ENCODE results near the gene EMC9. TPM values are rescaled to one million over a fixed set of nuclear protein-coding genes. Genes with fewer than 3 reads are reported as not detected.

Gene EMC9
- total RNA-seq, 1 donor from 2014 or later: 10.5 TPM

DNA sequence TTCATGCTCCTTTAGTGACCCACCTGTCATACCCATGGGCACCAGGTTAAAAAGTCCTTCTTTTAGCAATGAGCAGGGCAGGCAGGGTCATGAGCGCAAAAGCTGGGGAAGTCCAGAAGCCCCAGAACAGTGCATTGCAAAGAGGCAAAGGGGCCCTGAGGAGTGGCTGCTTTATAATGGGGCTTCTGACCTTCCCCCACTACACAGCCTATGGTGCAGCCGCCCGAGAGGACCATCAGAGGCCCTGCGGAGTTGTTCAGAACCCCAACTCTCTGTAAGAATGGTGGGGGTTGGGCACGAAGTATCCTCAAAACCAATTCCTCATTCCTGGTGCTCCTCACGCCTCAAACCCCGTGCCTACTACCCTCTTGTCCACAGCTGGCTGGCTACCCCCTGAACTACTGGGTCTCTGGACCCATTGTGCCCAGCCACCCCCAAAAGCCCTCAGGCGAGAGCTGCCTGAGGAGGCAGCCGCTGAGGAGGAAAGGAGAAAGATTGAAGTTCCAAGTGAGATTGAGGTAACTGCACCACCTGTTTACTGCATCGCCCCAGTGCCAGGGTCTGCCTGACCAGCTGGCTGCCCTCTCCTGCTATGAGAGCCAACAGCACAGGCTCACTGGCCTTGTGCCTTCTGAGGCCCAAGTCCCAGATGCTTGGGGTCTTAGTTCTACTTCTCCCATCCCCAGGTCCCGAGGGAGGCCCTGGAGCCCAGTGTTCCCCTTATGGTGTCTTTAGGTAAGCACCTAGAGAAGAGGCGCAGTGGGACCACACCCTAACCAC lies 37.2 kb upstream of the EMC9 start:
- Histone ChIP-seq H3K27me3 (no peaks in the 10 kb centered on the region), H3K4me1 (no peaks in the 10 kb centered on the region), H3K4me3 (no peak overlapping the region), H3K36me3 (peaks cover 85% of the 10 kb centered on the region), H3K9me3 (no peaks in the 10 kb centered on the region), H3K27ac (no peak overlapping the region)
- ATAC-seq (no peak), DNase-seq (no peak)
- intact Hi-C loops (cut with DNase I): no loop called here
- TF ChIP-seq, protein P1, sequence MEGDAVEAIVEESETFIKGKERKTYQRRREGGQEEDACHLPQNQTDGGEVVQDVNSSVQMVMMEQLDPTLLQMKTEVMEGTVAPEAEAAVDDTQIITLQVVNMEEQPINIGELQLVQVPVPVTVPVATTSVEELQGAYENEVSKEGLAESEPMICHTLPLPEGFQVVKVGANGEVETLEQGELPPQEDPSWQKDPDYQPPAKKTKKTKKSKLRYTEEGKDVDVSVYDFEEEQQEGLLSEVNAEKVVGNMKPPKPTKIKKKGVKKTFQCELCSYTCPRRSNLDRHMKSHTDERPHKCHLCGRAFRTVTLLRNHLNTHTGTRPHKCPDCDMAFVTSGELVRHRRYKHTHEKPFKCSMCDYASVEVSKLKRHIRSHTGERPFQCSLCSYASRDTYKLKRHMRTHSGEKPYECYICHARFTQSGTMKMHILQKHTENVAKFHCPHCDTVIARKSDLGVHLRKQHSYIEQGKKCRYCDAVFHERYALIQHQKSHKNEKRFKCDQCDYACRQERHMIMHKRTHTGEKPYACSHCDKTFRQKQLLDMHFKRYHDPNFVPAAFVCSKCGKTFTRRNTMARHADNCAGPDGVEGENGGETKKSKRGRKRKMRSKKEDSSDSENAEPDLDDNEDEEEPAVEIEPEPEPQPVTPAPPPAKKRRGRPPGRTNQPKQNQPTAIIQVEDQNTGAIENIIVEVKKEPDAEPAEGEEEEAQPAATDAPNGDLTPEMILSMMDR (IDR thresholded peaks at IDR 0.05): no peak

DNA sequence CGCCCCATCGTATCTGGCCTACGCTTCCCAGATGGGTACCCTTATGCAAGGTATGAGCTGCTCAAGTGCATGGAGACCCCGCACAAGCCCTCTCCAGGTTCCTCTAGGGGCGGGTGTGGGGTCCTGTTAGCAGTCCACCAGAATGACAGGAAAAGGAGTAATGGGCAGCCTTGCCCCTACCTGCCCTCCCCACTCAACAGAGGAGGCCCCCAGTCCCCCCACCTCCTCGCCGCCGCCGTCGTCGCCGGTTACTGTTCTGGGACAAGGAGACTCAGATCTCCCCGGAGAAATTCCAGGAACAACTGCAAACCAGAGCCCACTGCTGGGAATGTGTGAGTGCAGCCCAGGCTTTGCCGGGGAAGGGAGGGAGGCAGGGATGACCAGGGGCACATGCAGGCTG lies 36.5 kb upstream of the EMC9 start:
- ATAC-seq (no peak), DNase-seq (no peak)
- intact Hi-C loops (cut with DNase I): no loop called here
- no peaks in the 10 kb centered on the region for H3K9me3 ChIP-seq
- peaks cover 84% of the 10 kb centered on the region for H3K36me3 ChIP-seq
- H3K27me3 ChIP-seq: no peaks in the 10 kb centered on the region
- no peaks in the 10 kb centered on the region for H3K4me1 ChIP-seq
- H3K27ac ChIP-seq: no peak overlapping the region
- TF ChIP-seq, protein P1 (IDR thresholded peaks at IDR 0.05): no peak
- no peak overlapping the region for H3K4me3 ChIP-seq

DNA sequence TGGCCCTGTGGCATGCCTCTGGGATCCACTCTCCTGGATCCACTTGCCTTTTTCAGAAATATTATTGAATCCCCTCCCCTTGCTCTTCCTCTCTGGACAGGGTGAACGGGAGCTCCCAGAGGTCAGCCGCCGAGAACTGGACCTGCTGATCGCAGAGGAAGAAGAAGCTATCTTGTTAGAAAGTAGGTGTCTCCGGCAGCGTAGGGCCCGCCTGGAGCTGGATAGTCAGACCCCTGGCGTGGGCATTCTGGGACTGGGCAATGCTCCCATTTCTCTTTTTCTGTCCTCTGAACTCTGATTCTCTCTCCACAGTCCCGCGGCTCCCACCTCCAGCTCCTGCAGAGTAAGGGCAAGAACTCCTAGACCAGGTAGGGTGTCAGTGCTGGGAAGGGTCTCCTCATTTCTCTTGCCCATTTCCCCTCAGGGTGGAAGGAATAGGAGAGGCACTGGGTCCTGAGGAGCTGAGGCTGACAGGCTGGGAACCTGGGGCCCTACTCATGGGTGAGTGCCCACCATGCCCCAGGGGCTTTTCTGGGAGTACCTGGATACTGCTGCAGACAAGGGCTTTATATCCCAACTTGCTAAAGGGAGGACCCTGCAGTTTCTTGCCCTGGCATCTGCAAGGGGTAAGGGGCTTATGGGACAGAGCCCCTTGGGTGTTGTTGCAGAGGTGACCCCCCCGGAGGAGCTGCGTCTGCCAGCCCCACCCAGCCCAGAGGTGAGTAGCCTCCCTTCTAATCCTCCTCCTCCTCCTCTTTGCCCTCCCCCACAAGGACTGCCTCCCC lies 35.8 kb upstream of the EMC9 start:
- Histone ChIP-seq H3K9me3 (no peaks in the 10 kb centered on the region), H3K4me1 (no peaks in the 10 kb centered on the region), H3K27me3 (no peaks in the 10 kb centered on the region), H3K4me3 (no peak overlapping the region), H3K27ac (no peak overlapping the region), H3K36me3 (peaks cover 78% of the 10 kb centered on the region)
- DNase-seq (no peak), ATAC-seq (no peak)
- intact Hi-C loops (cut with DNase I): no loop called here
- TF ChIP-seq, protein P1 (IDR thresholded peaks at IDR 0.05): no peak

DNA sequence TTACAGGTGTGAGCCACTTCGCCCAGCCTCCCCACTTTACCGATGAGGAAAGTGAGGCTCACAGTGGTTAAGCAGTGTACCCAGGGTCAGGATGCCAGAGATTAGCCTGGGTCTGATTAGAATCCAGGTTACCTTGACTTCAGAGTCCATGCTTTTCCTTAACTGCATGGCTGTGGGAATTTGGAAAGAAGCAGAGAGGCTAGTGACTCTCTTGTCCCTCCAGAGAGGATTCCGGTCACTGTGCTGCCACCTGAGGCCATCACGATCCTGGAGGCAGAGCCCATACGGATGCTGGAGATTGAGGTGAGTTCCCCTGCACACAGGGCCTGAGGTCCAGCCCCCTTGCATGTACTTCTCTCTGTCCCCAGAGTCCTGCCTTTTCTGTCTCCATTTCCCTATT lies 35.2 kb upstream of the EMC9 start:
- Histone ChIP-seq H3K9me3 (no peaks in the 10 kb centered on the region), H3K4me1 (no peaks in the 10 kb centered on the region), H3K27ac (no peak overlapping the region), H3K36me3 (peaks cover 71% of the 10 kb centered on the region), H3K27me3 (no peaks in the 10 kb centered on the region), H3K4me3 (no peak overlapping the region)
- TF ChIP-seq, protein P1 (IDR thresholded peaks at IDR 0.05): no peak
- DNase-seq (no peak), ATAC-seq (no peak)
- intact Hi-C loops (cut with DNase I): no loop called here

DNA sequence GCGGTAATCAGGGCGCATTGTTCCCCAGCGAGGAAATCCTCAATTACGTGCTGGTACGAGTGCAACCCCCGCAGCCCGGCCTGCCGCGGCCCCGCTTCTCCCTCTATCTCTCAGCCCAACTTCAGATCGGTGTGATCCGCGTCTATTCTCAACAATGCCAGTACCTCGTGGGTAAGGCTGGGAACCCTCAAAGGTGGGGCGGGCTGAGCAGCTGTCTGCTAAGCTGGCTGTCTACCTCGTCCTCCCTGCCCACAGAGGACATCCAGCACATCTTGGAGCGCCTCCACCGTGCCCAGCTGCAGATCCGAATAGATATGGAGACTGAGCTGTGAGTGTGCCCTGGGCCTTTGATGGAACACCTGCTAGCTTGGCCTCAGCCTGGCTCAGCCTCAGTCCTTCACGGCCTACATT lies 31.5 kb upstream of the EMC9 start:
- Histone ChIP-seq H3K27ac (no peak overlapping the region), H3K36me3 (peaks cover 47% of the 10 kb centered on the region), H3K4me1 (peaks cover 4% of the 10 kb centered on the region), H3K27me3 (no peaks in the 10 kb centered on the region), H3K9me3 (no peaks in the 10 kb centered on the region), H3K4me3 (no peak overlapping the region)
- no peak for DNase-seq
- TF ChIP-seq, protein P1 (IDR thresholded peaks at IDR 0.05): no peak
- intact Hi-C loops (cut with DNase I): no loop called here
- ATAC-seq: no peak
